A673 (cell line): ENCODE data around the gene METRNL.

Source experiments
- CTCF ChIP-seq: fragments of 300-800, 200-600 bp; sonication (generic); conservative IDR thresholded peaks from 2 replicates; pipeline ENCODE4 v1.5.1; 2017; ENCODE audit warnings: low read depth, mild to moderate bottlenecking, antibody characterized with exemption, low read length, moderate library complexity, mixed read lengths
- EZH2 ChIP-seq: fragments of 200-600 bp; sonication (generic); IDR thresholded peaks from 2 replicates; pipeline ENCODE4 v1.6.1; 2017; ENCODE audit warnings: borderline replicate concordance, low read depth, mild to moderate bottlenecking, mixed read lengths, antibody characterized with exemption, low read length; ENCODE audit not compliant: poor library complexity, severe bottlenecking

- TF ChIP-seq CTCF, result no peak
- TF ChIP-seq EZH2, result no peak
Observed at GRCh38 chr17:83098241-83099085, 19.1 kb downstream of the METRNL start.
